Prostate gland (tissue), 2 donors: ENCODE results near the gene MINDY1.

ENCODE experiments used
- CTCF ChIP-seq, 4 experiments: fragments of 200-600 bp in 2 of 4; fragments of 450-650 bp in 2 of 4; sonication (generic) in 2 of 4; IDR thresholded peaks; 1 replicate in 3 of 4; 2 replicates in 1 of 4; pipeline ENCODE4 v1.5.1; 2016 to 2019; ENCODE audit warnings: antibody characterized with exemption in 4 of 4, mild to moderate bottlenecking in 2 of 4, moderate library complexity in 2 of 4
- POLR2A ChIP-seq: fragments of 450-650 bp; IDR thresholded peaks from one replicate; pipeline ENCODE4 v1.6.1; 2016; ENCODE audit warnings: antibody characterized with exemption, mild to moderate bottlenecking
- POLR2AphosphoS5 ChIP-seq: sonication (generic); formaldehyde crosslinking; IDR thresholded peaks from one replicate; pipeline ENCODE4 v1.6.1; 2017; ENCODE audit warnings: antibody characterized with exemption

GRCh38 chr1:150967936-150968335, 38.8 kb downstream of the MINDY1 start:
- TF ChIP-seq POLR2AphosphoS5 (no peak), CTCF (IDR thresholded peaks at IDR 0.05) (no peak), POLR2A (no peak)
